ENCODE measurements around the gene MARCHF5.

DNA sequence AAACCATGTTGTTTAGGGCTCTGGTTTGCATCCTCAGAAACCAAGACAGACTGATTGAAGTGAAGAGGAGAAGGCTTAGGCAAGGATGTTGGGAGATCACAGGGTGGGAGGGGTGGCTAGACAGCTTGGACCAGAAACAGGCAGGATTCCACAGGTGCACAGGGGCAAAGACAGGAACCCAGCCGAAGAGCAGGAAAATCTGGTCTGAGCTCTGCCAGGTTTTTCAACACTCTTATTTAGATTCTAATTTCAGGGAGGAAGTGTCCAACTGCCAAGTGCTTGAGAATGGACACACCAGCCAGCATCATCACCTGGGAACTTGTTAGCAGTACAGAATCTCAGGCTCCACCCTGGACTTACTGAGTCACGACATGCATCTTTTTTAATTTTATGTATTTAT, 93.8 kb downstream of the MARCHF5 start:
- TF ChIP-seq CTCF (IDR thresholded peaks at IDR 0.05) (no peak), POLR2A (IDR thresholded peaks at IDR 0.05) (no peak)

Data from adrenal gland (tissue), 5 donors.